ENCODE results near the gene RBM28. TPM values are rescaled to one million over a fixed set of nuclear protein-coding genes. Genes with fewer than 3 reads are reported as not detected.
"Not testable (repeated sequence)": the region's sequence is repeated elsewhere in the genome, so short reads cannot be mapped to it uniquely, and the experiment has no call there.

The RBM28 gene
- total RNA-seq, 1 donor from 2014 or later, result 48.8 TPM

DNA sequence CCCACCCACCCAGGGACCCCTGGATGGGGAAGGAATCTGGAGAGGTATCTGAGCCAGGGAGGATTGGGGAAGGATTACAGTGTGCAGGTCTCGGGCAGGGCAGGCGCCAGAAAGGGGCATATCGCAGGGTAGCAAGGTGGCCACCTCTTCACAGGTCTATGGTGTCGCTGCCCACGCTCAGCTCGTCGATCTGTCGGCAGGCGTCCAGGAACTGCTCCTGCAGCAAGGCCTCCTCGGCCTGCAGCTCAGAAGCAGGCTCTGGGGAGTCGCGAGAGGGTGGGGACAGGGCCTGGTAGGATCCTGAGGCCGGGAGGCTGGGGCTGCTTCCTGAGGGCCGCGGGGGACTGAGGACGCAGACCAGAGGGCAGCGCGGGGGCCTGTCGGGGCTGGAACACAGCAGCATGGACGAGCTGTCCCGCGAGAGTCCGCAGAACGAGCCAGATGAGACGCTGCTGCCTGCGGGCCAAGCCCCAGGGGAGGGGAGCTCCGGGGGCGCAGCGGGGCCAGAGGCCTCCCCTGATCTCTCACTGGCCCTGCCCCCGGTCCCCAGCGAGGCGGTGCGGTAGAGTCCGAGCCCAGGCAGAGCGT, 7.1 kb upstream of the RBM28 start:
- DNase-seq (ENCODE audit: low spot score), result no peak

DNA sequence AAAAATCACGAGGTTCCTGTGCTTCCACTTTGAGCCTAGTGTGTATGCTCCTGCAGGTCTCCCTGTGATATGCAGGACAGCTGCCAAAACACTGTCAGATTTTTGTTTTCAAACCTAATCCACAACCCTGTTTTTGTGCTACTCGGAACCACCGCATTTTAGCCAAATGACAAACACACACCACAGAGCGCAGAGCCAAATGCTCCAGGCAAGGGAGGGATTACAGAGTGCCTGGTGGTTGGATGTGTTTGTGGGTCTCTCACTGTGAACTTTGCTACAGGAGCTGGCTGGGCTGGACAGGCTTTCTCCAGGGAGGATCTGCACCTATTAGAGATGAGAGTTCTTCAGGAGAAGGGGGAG, 5.7 kb upstream of the RBM28 start:
- no peak for DNase-seq (ENCODE audit: low spot score)

DNA sequence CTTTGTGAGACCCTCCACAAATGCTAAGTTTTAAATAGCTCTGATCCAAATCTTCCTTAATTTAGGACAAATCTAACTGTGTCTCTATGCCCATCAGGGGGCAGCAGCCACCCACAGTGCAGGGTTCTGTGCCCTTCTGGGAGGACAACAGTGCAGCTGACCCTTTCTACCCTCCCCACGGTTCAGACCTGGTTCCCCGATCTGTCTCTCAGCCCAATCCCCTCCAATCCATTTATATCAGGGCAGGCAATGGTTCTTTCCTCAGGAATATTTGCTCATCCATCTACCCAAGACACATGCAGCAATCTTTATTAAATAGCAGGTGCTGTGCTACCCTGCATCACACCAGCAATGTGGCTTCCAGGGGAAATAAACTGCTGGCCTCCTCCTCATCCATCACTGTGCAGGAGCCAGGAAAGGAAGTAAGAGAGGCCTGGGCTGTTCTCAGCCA, 4.0 kb upstream of the RBM28 start:
- no peak for DNase-seq (ENCODE audit: low spot score)

DNA sequence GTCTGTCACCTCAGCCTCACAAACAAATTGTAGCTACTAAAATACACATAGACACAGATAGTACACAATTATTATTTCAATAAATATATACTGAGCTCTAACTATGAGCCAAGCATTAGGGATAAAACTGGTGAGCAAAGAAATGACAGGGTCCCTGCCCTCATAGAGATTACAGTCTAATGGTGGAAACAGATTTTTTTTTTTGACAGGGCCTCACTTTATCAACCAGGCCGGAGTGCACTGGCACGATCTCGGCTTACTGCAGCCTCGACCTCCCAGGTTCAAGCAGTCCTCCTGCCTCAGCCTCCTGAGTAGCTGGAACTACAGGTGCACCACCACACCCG, 695 bp upstream of the RBM28 start:
- no peak for DNase-seq (ENCODE audit: low spot score)

DNA sequence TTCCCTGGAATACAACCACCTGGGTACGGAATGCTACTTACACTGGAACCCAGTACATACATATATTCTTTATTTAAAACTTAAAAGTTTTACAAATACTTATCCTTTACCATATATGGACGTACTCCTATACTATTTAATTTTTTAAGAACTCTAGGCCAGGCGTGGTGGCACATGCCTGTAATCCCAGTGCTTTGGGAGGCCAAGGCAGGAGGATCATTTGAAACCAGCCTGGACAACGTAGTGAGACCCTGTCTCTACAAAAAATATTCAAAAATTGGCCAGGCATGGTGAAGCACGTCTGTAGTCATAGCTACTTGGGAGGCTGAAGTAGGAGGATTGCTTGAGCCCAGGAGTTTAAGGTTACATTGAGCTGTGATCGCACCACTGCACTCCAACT, 2.0 kb downstream of the RBM28 start:
- DNase-seq (ENCODE audit: low spot score), result no peak

DNA sequence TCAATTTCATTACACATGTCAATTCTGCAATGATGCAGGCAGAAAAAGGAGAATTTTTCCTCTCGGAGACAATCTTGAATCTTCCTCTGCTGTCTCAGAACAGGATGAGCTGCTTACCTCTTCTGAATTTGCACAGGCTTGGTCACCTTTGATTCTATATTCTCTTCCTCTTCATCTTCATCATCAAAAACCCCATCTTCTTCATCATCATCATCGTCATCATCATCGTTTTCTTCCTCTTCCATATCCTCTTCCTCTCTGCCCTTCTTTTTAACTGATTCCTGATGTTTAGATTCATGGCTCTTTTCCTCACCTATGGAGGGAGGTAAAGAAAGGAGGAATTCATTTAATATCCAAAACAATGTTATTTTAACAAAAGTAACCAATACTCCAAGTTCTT, 8.0 kb downstream of the RBM28 start:
- DNase-seq (ENCODE audit: low spot score), result no peak

DNA sequence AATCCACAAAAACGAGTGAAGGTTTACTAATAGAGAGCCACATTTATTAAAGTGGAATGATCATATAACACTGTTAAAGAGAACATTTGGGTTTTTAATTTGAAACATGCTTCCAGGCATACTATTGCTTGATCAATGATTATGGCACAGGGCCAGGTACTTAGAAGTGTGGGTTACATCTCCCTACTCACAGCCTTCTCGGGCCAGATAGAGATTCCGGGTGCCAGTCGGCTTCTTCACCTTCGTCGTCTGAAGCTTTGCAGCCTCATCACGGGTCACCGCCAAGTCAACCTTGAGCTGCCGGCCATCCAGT, 19.4 kb downstream of the RBM28 start:
- DNase-seq (ENCODE audit: low spot score), result no peak

DNA sequence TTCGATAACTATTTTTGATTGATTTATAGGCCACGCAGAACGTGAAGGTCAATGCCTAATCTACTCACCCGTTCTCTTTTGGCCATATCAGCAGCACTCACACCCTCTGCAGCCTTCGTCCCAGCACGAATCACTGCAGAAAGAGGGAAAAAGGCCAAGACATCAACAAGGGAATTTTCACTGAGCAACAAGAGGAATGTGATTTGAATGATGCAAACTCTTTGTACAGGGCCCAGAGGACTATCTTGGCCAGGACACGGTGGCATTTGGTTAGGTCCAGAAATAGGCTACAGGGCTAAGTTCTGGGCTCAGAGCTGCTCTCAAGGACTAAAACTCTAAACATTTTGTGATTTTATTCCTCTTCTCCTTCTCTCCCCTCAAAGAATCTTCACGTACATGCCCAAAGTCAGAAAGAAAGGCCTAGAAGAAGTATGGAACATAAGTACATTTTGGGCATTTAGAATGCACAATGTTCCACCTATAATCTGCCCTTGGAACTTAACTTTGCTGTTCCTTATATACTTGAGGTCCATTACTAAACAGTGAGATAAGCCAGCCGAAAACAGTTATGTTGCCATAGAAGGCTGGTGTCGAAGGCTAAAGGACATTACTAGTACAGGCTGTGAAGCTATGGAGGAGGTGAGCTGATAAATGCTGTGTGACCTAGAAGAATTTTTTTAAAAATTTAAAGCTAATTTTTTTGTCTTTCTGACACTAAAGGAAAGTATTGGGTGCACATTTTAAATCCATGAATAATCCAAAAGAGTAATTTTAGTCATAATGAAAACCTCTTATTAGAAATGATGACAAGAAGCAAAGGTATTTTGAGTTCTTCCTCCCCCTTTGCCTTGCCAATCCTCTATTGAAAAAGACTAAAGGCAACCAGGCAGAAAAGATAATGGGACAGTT, 20.0 kb downstream of the RBM28 start:
- DNase-seq (ENCODE audit: low spot score), result no peak

DNA sequence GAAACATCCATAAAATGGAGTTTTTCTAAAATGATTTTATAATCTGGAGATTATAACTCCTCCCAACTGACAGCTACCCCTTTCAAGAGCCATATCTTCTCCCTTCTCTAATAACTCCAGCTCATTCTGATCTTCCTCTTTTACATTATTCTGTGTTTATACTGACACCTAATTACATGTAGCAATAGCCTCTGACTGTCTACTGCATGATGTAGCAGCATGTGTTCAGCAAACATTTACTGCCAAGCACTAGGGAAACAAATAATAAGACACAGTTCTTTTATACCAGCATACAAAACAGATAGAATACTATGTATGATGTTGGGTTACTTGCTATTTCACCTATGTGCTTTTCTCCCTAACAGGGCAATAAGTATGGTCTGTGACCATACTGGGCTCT, 20.7 kb downstream of the RBM28 start:
- DNase-seq (ENCODE audit: low spot score), result no peak

DNA sequence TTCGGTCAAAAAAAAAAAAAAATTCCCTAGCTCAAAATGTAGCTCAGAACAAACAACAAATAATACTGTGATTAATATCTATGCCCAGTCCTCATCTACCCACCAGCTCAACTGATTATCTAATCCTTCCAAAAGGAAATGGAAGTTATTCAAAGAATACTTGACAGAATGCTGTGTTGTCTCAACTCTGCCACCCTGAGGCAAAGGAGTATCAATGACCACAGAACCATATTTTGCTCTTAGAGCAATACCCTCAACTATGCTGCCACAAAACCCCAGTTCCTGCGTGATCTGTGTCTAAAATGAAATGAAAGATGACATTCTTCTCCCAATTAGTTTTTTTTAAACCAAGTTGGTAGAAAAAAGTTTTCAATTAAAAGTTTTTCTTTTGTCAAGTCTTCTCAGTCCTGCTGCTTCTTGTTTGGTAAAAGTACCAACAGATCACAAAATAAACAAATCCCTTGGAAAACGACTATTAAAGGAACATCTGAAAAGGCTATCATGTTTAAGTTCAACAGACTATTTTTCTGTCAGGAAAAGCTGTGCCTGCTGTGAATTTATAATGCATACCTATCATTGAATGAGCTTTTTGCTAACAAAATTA, 21.6 kb downstream of the RBM28 start:
- no peak for DNase-seq (ENCODE audit: low spot score)

DNA sequence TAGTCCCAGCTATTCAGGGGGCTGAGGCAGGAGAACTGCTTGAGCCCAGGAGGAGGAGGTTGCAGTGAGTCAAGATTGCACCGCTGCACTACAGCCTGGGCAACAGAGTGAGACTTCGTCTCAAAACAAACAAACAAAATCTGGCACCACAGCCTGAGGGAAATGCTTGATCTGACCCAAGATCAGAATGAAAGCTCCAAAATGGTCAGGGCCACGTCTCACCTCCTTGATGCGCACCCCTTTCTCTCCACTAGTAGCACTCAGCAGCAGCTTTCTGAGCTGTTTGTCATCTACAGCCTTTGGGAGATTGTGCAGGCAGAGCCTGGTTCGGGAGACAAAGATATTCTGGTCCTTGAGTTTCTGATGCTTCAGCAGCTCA, 22.7 kb downstream of the RBM28 start:
- DNase-seq (ENCODE audit: low spot score), result no peak

DNA sequence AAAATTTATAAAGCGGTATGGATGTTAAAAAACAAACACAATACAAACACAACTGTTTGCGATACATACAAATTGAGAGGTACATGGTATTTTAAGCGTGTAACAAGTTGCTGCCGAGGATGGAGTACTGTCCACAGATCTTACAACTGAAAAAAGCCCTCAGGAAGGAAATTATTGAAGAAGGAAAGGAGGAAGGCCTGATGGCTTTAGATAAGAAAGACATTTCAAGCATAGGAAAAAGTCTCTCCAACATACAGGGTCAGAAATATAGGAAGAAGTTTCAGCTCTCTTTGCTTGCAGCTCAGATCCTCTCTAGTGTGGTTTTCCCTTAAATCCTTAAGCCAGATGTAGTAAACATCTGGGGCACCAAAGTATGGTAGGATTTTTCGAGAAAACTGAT, 25.0 kb downstream of the RBM28 start:
- DNase-seq (ENCODE audit: low spot score), result no peak

DNA sequence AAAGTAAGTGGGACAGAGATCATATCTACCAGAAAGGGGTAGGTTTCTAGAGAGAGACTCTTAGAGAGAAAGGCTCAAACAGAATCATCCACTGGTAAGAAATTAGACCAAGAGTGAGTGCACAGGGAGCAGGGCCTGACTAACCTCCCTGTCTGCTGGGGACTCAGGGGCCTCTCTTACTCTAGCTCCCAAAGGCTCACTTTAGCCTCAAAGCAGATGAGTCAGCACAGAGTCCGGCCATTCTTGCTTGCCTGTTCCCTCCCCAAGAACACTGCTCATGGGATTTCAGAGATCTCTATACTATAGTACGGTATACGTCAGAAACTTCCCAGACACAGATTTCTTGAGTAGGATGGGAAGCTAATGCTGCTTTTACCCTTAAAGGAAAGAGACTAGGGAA, 32.7 kb downstream of the RBM28 start:
- no peak for DNase-seq (ENCODE audit: low spot score)

DNA sequence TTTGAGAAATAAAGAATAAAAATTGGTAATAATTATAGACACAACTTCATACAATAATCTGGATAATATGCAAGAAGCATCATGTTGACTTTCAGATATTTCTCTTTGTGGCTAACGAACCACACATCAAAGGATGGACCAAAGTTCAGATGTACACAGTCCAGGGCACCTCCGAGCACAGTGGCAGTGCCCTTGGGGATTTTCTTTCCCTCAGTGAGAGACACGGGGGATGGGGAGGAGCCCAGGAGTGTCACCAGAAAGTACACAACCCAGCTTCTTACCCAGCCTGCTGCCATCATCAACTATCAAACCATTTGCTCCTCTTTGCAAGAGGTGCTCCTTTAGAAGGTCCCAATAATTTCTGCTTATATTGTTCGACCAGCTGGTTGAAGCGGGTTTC, 33.2 kb downstream of the RBM28 start:
- DNase-seq (ENCODE audit: low spot score), result no peak

DNA sequence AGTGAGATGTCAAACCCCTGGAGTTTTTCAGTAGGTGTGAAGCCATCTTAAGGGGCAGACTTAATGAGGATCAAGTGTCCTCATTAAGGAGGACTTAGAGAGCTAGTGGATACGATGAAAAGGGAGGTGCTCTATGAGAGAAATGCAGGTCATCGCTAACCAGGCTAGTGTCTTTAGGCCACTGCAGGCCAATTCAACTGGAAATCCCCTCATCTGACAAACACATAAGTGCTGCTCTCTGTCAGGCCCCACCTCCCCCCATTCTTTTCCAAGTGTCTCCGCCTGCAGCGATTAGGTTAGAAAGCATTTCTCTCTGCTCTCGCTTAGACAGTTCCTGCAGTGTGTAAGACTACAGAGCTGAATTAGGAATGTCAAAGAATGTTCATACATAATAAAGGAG, 33.7 kb downstream of the RBM28 start:
- no peak for DNase-seq (ENCODE audit: low spot score)

DNA sequence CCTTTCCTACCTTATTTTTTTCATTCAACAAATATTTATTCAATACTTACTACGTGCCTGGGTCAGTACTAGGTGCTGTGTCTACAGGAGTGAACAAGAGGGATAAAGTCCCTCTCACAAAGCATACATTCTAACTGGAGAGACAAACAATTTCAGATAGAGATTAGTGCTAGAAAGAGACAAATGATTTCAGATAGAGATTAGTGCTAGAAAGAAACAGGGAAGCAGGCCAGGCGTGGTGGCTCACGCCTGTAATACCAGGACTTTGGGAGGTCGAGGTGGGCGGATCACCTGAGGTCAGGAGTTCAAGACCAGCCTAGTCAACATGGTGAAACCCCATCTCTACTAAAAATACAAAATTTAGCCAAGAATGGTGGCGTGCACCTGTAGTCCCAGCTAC, 34.6 kb downstream of the RBM28 start:
- no peak for DNase-seq (ENCODE audit: low spot score)

DNA sequence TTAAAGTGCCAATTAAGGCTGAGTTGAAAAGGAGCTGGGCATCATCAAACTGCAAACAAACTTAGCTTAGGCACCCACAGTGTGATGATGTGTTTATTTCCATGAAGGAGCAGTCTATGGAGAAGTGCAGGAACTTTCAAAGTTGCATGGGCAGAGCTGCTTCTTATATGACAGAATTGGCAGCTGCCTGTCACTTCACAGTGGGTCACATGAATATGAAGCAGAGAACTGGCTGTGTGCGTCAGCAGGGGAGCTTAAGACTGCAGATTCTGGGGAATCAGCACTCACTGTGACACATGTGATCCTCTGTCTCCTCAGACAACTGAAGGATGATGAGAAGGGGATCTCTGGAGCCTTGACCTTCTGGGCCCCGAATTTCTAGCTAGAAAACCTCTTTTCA, 36.6 kb downstream of the RBM28 start:
- DNase-seq (ENCODE audit: low spot score), result no peak

DNA sequence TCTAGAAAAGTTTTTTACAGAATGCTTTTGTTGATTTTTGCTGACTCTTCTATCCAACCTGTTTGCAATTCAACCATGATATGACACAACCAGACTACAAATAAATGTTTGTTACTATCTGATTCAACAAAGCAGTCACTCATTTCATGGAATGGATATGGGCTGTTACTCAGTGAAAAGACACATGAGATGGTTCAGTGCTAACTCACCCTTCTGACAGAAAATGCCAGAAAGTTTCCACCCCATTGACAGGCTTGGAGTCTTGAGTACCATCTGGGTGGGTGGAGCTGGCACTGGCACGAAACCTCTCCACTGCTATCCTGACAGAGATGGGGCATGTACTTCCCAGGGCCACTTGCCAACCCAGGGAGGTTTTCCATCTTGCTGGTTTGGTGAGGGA, 39.5 kb downstream of the RBM28 start:
- DNase-seq (ENCODE audit: low spot score), result no peak

DNA sequence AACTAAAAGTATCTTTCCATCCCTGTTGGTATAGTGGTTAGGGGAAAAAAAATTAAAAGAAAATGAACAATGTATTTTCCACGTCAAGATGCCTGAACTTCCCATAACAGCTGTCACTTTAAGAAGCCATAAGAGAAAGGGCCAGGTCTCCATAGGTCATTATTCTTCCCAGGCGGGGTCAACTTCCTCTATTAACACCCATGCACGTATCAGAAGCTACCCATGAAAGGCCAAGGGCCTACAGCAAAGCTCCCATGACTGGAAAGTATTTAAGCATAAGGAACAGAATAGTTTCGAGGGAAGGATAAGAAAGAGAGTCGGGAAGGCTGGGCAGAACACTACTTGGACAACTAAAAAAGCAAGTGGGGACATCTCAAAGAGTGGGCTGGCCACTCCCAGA, 40.1 kb downstream of the RBM28 start:
- no peak for DNase-seq (ENCODE audit: low spot score)

DNA sequence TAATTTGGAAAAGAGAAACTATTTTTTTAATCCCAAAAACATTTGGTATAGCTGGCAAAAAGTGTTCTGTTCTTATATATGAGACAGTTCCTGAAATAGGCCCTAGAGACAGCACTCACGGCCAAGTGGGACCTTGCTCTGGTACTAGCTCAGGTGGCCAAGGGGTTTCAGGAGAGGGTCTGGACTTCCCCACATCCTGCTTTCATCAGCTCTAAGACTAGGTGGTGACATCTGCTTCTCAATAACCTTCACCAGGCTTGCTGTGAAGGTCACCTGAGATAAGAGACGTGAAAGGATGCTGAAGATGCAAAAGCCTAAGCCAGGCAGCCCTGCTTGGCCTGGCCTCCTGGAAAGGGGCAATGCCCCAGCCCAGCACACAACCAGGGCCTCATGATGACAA, 40.6 kb downstream of the RBM28 start:
- DNase-seq (ENCODE audit: low spot score), result no peak

DNA sequence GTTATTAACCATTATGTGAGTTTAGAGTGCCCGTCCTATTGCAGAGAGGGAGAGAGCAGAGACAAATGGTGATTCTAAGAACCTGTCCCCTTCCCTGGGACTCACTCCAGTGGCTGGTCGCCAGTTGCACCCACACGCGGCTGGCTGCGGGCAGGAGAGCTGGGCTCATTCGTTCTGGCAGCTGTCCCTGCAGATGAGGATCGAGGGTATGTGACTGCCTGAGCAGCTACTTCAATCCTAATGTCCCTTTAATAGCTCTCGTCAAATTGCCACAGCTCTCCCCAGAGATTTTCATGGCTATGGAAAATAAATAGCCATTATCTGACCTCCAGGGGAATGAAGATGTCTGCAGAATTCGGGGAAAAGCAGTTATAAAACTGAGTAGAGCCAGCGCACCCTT, 41.6 kb downstream of the RBM28 start:
- no peak for DNase-seq (ENCODE audit: low spot score)

DNA sequence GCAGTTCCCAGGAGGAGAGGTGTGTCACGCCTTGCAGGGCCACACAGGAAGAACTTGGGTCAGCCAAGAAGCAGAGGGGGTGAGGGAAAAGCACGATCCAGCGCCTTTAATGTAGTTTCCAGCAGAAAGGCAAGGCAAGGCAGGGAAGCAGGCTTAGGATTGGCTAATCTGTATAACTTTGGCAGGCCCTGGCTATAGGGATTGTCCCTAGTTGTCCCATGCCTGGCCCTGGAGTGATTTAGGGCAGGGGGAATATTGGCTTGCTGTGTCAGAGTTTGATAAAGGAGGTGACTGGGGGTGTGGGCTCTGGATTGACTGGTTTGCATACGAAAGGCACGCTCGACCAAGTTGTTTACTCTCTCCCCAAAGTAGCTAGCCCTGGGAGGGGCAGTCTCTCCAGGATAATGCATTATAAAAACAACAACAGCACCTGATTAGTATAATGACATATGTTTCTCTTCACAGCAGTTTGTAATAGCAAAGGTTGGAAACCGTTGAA, 44.5 kb downstream of the RBM28 start:
- DNase-seq (ENCODE audit: low spot score), result no peak

DNA sequence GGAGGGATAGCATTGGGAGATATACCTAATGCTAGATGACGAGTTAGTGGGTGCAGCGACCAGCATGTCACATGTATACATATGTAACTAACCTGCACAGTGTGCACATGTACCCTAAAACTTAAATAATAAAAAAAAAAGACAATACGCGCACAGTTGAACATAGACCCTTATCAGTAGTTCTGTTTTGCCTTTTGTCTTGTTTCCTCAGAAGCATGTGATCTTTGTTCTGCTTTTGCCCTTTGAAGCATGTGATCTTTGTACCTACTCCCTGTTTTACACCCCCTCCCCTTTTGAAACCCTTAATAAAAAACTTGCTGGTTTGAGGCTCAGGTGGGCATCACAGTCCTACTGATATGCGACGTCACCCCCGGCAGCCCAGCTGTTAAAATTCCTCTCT, 45.7 kb downstream of the RBM28 start:
- DNase-seq (ENCODE audit: low spot score), result not testable (repeated sequence)
